Activated CD8-positive, alpha-beta T cell treated with anti-CD3 and anti-CD28 coated beads for 36 hours (primary cell): ENCODE measurements around the gene ITPR1. TPM values are rescaled to one million over a fixed set of nuclear protein-coding genes. Genes with fewer than 3 reads are reported as not detected.

Experiments used
- ATAC-seq: fragments of 200-7000 bp; cut with Tn5 transposase; one replicate; pipeline ENCODE4 v1.10.0; 2021; ENCODE audit warnings: mild to moderate bottlenecking, moderate library complexity
- CTCF ChIA-PET: fragments of 350-600 bp; sonication (Branson Sonifier 250); formaldehyde crosslinking; loops from one replicate; lab custom pipeline; 2021; ENCODE audit warnings: antibody characterized with exemption; lab: Charles Lee
- POLR2A ChIA-PET: fragments of 350-600 bp; sonication (Branson Sonifier 250); formaldehyde crosslinking; loops from one replicate; lab custom pipeline; 2021; ENCODE audit warnings: antibody characterized with exemption; lab: Charles Lee
- DNase-seq: peaks from one replicate; pipeline ENCODE4 v3.0.0-alpha.2; 2020
- H3K27ac Mint-ChIP-seq: one replicate; pipeline ENCODE4 v1.8.0; 2021; ENCODE audit warnings: mild to moderate bottlenecking, mixed read lengths
- H3K27me3 Mint-ChIP-seq: one replicate; pipeline ENCODE4 v1.8.0; 2021; ENCODE audit warnings: mixed read lengths
- H3K36me3 Mint-ChIP-seq: one replicate; pipeline ENCODE4 v1.8.0; 2021; ENCODE audit warnings: low read depth, mixed read lengths
- H3K4me1 Mint-ChIP-seq: one replicate; pipeline ENCODE4 v1.8.0; 2021; ENCODE audit warnings: low read depth, mixed read lengths
- H3K4me3 Mint-ChIP-seq: one replicate; pipeline ENCODE4 v1.8.0; 2021; ENCODE audit warnings: mild to moderate bottlenecking, moderate library complexity, mixed read lengths
- H3K9me3 Mint-ChIP-seq: one replicate; pipeline ENCODE4 v1.8.0; 2021; ENCODE audit warnings: mixed read lengths
- intact Hi-C: fragments of 100-400 bp; cut with micrococcal nuclease; formaldehyde crosslinking; loops from one replicate; pipeline ENCODE4 v1.10.0; 2022
- total RNA-seq, 2 experiments: library from RNA; stranded (reverse); gene quantifications; one replicate each; pipeline ENCODE4 v1.2.3, GENCODE V29; 2021
- TF ChIP-seq, protein P1 (sequence below): fragments of 200-600 bp; IDR thresholded peaks from one replicate; pipeline ENCODE4 v1.8.0; 2022; ENCODE audit warnings: antibody characterized with exemption, mild to moderate bottlenecking

The ITPR1 gene
- total RNA-seq, 2 experiments from 2014 or later: 93.9 to 98.2 TPM

GRCh38 chr3:4756855-4757574 lies 263.9 kb downstream of the ITPR1 start:
- Mint-ChIP-seq H3K9me3 (no peaks in the 10 kb centered on the region), H3K4me3 (no peak overlapping the region), H3K27ac (no peak overlapping the region), H3K36me3 (peaks cover 62% of the 10 kb centered on the region), H3K27me3 (no peaks in the 10 kb centered on the region), H3K4me1 (peaks cover 22% of the 10 kb centered on the region)
- TF ChIP-seq, protein P1, sequence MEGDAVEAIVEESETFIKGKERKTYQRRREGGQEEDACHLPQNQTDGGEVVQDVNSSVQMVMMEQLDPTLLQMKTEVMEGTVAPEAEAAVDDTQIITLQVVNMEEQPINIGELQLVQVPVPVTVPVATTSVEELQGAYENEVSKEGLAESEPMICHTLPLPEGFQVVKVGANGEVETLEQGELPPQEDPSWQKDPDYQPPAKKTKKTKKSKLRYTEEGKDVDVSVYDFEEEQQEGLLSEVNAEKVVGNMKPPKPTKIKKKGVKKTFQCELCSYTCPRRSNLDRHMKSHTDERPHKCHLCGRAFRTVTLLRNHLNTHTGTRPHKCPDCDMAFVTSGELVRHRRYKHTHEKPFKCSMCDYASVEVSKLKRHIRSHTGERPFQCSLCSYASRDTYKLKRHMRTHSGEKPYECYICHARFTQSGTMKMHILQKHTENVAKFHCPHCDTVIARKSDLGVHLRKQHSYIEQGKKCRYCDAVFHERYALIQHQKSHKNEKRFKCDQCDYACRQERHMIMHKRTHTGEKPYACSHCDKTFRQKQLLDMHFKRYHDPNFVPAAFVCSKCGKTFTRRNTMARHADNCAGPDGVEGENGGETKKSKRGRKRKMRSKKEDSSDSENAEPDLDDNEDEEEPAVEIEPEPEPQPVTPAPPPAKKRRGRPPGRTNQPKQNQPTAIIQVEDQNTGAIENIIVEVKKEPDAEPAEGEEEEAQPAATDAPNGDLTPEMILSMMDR: no peak
- no peak for DNase-seq
- ChIA-PET CTCF (interaction anchor here (1.4 kb wide), 1 partner anchor 47 kb away, joined by 3 read pairs; no protein-coding TSS in a partner anchor), POLR2A (interaction anchor here (0.7 to 1.2 kb wide), 2 partner anchors 17 to 1971 kb away, joined by 3 to 4 read pairs; no protein-coding TSS in a partner anchor)
- intact Hi-C loops: no loop called here
- ATAC-seq: no peak

DNA sequence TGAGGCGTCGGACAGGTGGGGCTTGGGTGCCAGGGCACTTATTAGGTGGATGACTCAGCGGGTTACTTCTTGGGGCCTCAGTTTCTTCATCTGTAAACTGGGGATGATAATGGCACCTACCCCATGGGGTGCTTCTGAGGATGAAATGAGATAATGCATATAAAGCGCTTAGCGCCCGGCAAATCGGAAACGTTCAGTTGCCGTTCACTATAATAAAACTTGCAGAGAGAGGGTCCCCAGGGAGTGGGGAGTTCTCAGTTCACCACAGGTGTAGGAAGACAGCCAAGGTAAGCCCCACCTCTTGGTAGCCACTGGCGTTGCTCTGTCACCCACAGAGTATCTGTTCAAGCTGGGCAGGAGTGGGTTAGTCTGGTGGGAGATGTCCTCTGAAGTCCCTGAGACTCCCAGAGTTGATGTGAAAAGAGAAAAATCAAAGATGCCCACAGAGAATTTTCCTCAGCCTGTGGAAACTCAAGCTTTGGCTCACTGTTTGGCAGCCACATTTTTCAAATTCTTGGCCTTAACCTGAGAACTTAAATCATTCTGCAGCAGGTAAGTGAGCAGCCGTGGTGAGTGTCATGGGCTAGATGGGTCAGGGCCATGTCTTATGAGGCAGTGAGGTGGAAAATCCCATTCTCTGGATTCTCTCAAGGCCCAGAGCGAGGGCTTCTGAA lies 264.6 kb downstream of the ITPR1 start:
- intact Hi-C loops: no loop called here
- H3K36me3 Mint-ChIP-seq: peaks cover 69% of the 10 kb centered on the region
- TF ChIP-seq, protein P1: no peak
- ChIA-PET CTCF (no interaction called here), POLR2A (interaction anchor here (0.9 kb wide), 1 partner anchor 17 kb away, joined by 3 read pairs; no protein-coding TSS in a partner anchor)
- H3K4me3 Mint-ChIP-seq: no peak overlapping the region
- no peak for ATAC-seq
- H3K27me3 Mint-ChIP-seq: no peaks in the 10 kb centered on the region
- no peak for DNase-seq
- H3K9me3 Mint-ChIP-seq: no peaks in the 10 kb centered on the region
- H3K27ac Mint-ChIP-seq: no peak overlapping the region
- peaks cover 22% of the 10 kb centered on the region for H3K4me1 Mint-ChIP-seq

- ChIA-PET CTCF (no interaction called here), POLR2A (interaction anchor here (0.9 kb wide), 1 partner anchor 16 kb away, joined by 3 read pairs; no protein-coding TSS in a partner anchor)
- peaks cover 22% of the 10 kb centered on the region for H3K4me1 Mint-ChIP-seq
- no peak for DNase-seq
- no peak overlapping the region for H3K4me3 Mint-ChIP-seq
- no peak overlapping the region for H3K27ac Mint-ChIP-seq
- TF ChIP-seq, protein P1: no peak
- no peaks in the 10 kb centered on the region for H3K27me3 Mint-ChIP-seq
- no peak for ATAC-seq
- no peaks in the 10 kb centered on the region for H3K9me3 Mint-ChIP-seq
- intact Hi-C loops: no loop called here
- peaks cover 74% of the 10 kb centered on the region for H3K36me3 Mint-ChIP-seq
These were observed 265.2 kb downstream of the ITPR1 start for GRCh38 chr3:4758249-4758860.

DNA sequence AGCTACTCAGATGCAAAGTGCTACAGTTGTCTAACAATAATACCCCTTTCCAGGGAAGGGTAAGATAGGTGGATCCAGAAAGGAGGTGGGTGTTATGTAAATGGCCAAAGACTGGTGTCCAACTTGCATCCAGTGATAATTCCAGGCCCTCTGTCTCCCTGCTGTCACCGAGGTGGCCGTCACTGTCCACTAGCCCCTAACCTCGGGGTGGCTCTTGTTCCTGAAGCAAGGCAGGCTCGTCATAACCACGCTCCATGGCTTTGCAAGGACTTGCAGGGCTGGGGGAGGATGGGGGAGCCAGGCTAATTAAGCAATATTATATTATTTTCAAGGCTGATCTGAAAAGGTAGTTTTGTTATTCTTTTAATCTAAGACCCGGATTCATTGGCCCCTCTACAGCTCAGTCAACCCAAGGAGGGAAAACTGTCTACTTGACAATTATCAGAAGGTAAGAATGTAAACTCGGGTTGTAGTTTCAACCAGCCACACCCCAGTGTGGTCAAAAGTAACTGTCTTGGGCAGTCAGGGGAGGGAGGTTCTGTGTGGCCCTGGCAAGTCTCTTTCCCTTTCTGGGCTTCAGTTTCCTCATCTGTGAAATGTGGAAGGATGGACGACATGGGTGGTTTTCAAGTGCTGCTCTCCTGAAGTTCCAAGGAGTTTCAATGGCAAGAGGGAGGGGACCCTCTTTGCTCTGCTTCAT lies 266.0 kb downstream of the ITPR1 start:
- intact Hi-C loops: no loop called here
- DNase-seq (no peak), ATAC-seq (no peak)
- no peaks in the 10 kb centered on the region for H3K27me3 Mint-ChIP-seq
- H3K4me3 Mint-ChIP-seq: no peak overlapping the region
- ChIA-PET CTCF (interaction anchor here (1.4 kb wide), 1 partner anchor 47 kb away, joined by 3 read pairs; no protein-coding TSS in a partner anchor), POLR2A (no interaction called here)
- peaks cover 21% of the 10 kb centered on the region for H3K4me1 Mint-ChIP-seq
- no peaks in the 10 kb centered on the region for H3K9me3 Mint-ChIP-seq
- no peak overlapping the region for H3K27ac Mint-ChIP-seq
- TF ChIP-seq, protein P1: no peak
- peaks cover 72% of the 10 kb centered on the region for H3K36me3 Mint-ChIP-seq
